Panc1 (cell line): ENCODE results near the gene YKT6.

Experiments
- POLR2AphosphoS5 ChIP-seq: IDR thresholded peaks from 2 replicates; pipeline ENCODE4 v1.6.1; 2012; ENCODE audit warnings: mild to moderate bottlenecking, low read depth, low read length, moderate library complexity
- REST ChIP-seq, 2 experiments: IDR thresholded peaks; 2 replicates each; pipeline ENCODE4 v1.6.1; 2011 to 2012; ENCODE audit warnings: low read depth in 2 of 2, control low read depth in 1 of 2, low read length in 1 of 2, mild to moderate bottlenecking in 1 of 2, moderate library complexity in 1 of 2; ENCODE audit not compliant: insufficient read depth in 1 of 2
- TF ChIP-seq, protein P1 (sequence below): fragments of 450-650 bp; IDR thresholded peaks from 2 replicates; pipeline ENCODE4 v1.5.1; 2017; ENCODE audit warnings: mild to moderate bottlenecking

GRCh38 chr7:44218418-44219201 lies 17.8 kb downstream of the YKT6 start:
- TF ChIP-seq, protein P1, sequence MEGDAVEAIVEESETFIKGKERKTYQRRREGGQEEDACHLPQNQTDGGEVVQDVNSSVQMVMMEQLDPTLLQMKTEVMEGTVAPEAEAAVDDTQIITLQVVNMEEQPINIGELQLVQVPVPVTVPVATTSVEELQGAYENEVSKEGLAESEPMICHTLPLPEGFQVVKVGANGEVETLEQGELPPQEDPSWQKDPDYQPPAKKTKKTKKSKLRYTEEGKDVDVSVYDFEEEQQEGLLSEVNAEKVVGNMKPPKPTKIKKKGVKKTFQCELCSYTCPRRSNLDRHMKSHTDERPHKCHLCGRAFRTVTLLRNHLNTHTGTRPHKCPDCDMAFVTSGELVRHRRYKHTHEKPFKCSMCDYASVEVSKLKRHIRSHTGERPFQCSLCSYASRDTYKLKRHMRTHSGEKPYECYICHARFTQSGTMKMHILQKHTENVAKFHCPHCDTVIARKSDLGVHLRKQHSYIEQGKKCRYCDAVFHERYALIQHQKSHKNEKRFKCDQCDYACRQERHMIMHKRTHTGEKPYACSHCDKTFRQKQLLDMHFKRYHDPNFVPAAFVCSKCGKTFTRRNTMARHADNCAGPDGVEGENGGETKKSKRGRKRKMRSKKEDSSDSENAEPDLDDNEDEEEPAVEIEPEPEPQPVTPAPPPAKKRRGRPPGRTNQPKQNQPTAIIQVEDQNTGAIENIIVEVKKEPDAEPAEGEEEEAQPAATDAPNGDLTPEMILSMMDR, result no peak
- TF ChIP-seq REST (IDR thresholded peaks at IDR 0.05; ENCODE audit: insufficient read depth in 1 of 2, low read depth in 2 of 2, low read length in 1 of 2) (no peak), POLR2AphosphoS5 (no peak)
